ENCODE results near the gene DOCK9.

DOCK9 gene

GRCh38 chr13:98848746-98849145, 129.1 kb downstream of the DOCK9 start:
- no peak overlapping the region for H4K8ac ChIP-seq (ENCODE audit: low read length)
- H2BK12ac ChIP-seq (ENCODE audit: low read length in 2 of 2), result no peak overlapping the region
- no peak for DNase-seq
- no peak overlapping the region for H3K4me2 ChIP-seq (ENCODE audit: low read length, poor library complexity, severe bottlenecking)
- no peak overlapping the region for H2BK15ac ChIP-seq (ENCODE audit: low read depth, poor library complexity, severe bottlenecking)
- H3K27ac ChIP-seq (ENCODE audit: low read length, poor library complexity, severe bottlenecking), result no peak overlapping the region
- 96% methylated on average over 7 of the region's 7 CpGs for WGBS
- no peak overlapping the region for H2AK5ac ChIP-seq (ENCODE audit: low read length, severe bottlenecking)
- H3K79me1 ChIP-seq (replicated peaks; ENCODE audit: low read length, poor library complexity, severe bottlenecking), result no peaks in the 10 kb centered on the region
- H3K4me1 ChIP-seq (ENCODE audit: control insufficient read depth, insufficient read depth, low read depth, low read length), result no peaks in the 10 kb centered on the region
- H2AFZ ChIP-seq (ENCODE audit: low read depth, low read length), result no peak overlapping the region
- H3K27me3 ChIP-seq (ENCODE audit: control insufficient read depth in 1 of 2, insufficient read depth in 1 of 2, low read length in 2 of 2), result no peaks in the 10 kb centered on the region
- H3K14ac ChIP-seq (ENCODE audit: low read length in 2 of 2), result no peak overlapping the region
- H3K9ac ChIP-seq (ENCODE audit: low read length), result no peak overlapping the region
- no peak overlapping the region for H2BK5ac ChIP-seq (ENCODE audit: low read depth, low read length, poor library complexity, severe bottlenecking)
- H3K18ac ChIP-seq (ENCODE audit: low read depth in 1 of 2, low read length in 2 of 2), result no peak overlapping the region
- no peak overlapping the region for H3K23ac ChIP-seq (ENCODE audit: low read length in 2 of 2)
- H3K4me3 ChIP-seq (ENCODE audit: insufficient read depth in 1 of 2, low read depth in 1 of 2, low read length in 2 of 2), result no peak overlapping the region
- H3K9me3 ChIP-seq (ENCODE audit: control insufficient read depth, low read length), result no peaks in the 10 kb centered on the region
- peaks cover 11 to 24% of the 10 kb centered on the region in 2 experiments for H3K36me3 ChIP-seq (ENCODE audit: control insufficient read depth in 1 of 2, insufficient read depth in 2 of 2, low read depth in 1 of 2, low read length in 2 of 2)
- H3K4ac ChIP-seq (ENCODE audit: low read depth in 1 of 2, low read length in 2 of 2), result no peak overlapping the region
- no peak overlapping the region for H2BK120ac ChIP-seq (ENCODE audit: low read depth, low read length)
- no peak overlapping the region for H4K91ac ChIP-seq (ENCODE audit: low read length)

- no peak overlapping the region for H2BK120ac ChIP-seq (ENCODE audit: low read depth, low read length)
- peaks cover 11 to 21% of the 10 kb centered on the region in 2 experiments for H3K36me3 ChIP-seq (ENCODE audit: control insufficient read depth in 1 of 2, insufficient read depth in 2 of 2, low read depth in 1 of 2, low read length in 2 of 2)
- H3K18ac ChIP-seq (ENCODE audit: low read depth in 1 of 2, low read length in 2 of 2), result no peak overlapping the region
- H2BK5ac ChIP-seq (ENCODE audit: low read depth, low read length, poor library complexity, severe bottlenecking), result no peak overlapping the region
- no peak overlapping the region for H3K27ac ChIP-seq (ENCODE audit: low read length, poor library complexity, severe bottlenecking)
- no peak overlapping the region for H4K8ac ChIP-seq (ENCODE audit: low read length)
- H3K14ac ChIP-seq (ENCODE audit: low read length in 2 of 2), result no peak overlapping the region
- H3K9me3 ChIP-seq (ENCODE audit: control insufficient read depth, low read length), result no peaks in the 10 kb centered on the region
- no peak overlapping the region for H2AK5ac ChIP-seq (ENCODE audit: low read length, severe bottlenecking)
- no peak overlapping the region for H3K4ac ChIP-seq (ENCODE audit: low read depth in 1 of 2, low read length in 2 of 2)
- no peaks in the 10 kb centered on the region for H3K79me1 ChIP-seq (replicated peaks; ENCODE audit: low read length, poor library complexity, severe bottlenecking)
- WGBS, result 56% methylated on average over 5 of the region's 5 CpGs
- no peak overlapping the region for H3K9ac ChIP-seq (ENCODE audit: low read length)
- H3K27me3 ChIP-seq (ENCODE audit: control insufficient read depth in 1 of 2, insufficient read depth in 1 of 2, low read length in 2 of 2), result no peaks in the 10 kb centered on the region
- no peak overlapping the region for H3K4me3 ChIP-seq (ENCODE audit: insufficient read depth in 1 of 2, low read depth in 1 of 2, low read length in 2 of 2)
- H2BK12ac ChIP-seq (ENCODE audit: low read length in 2 of 2), result no peak overlapping the region
- no peak overlapping the region for H2BK15ac ChIP-seq (ENCODE audit: low read depth, poor library complexity, severe bottlenecking)
- no peak overlapping the region for H3K4me2 ChIP-seq (ENCODE audit: low read length, poor library complexity, severe bottlenecking)
- no peaks in the 10 kb centered on the region for H3K4me1 ChIP-seq (ENCODE audit: control insufficient read depth, insufficient read depth, low read depth, low read length)
- H3K23ac ChIP-seq (ENCODE audit: low read length in 2 of 2), result no peak overlapping the region
- no peak overlapping the region for H2AFZ ChIP-seq (ENCODE audit: low read depth, low read length)
- no peak for DNase-seq
- H4K91ac ChIP-seq (ENCODE audit: low read length), result no peak overlapping the region
These were observed 130.1 kb downstream of the DOCK9 start for GRCh38 chr13:98847780-98848179.

- Histone ChIP-seq H3K23ac (ENCODE audit: low read length in 2 of 2) (no peak overlapping the region), H4K8ac (ENCODE audit: low read length) (no peak overlapping the region), H3K27me3 (ENCODE audit: control insufficient read depth in 1 of 2, insufficient read depth in 1 of 2, low read length in 2 of 2) (no peaks in the 10 kb centered on the region), H4K91ac (ENCODE audit: low read length) (no peak overlapping the region), H3K36me3 (ENCODE audit: control insufficient read depth in 1 of 2, insufficient read depth in 2 of 2, low read depth in 1 of 2, low read length in 2 of 2) (peaks cover 11 to 21% of the 10 kb centered on the region in 2 experiments), H3K4me2 (ENCODE audit: low read length, poor library complexity, severe bottlenecking) (no peak overlapping the region), H2BK120ac (ENCODE audit: low read depth, low read length) (no peak overlapping the region), H3K27ac (ENCODE audit: low read length, poor library complexity, severe bottlenecking) (no peak overlapping the region), H2BK12ac (ENCODE audit: low read length in 2 of 2) (no peak overlapping the region), H2BK5ac (ENCODE audit: low read depth, low read length, poor library complexity, severe bottlenecking) (no peak overlapping the region), H2AFZ (ENCODE audit: low read depth, low read length) (no peak overlapping the region), H3K4me3 (ENCODE audit: insufficient read depth in 1 of 2, low read depth in 1 of 2, low read length in 2 of 2) (no peak overlapping the region), H3K4me1 (ENCODE audit: control insufficient read depth, insufficient read depth, low read depth, low read length) (no peaks in the 10 kb centered on the region), H3K79me1 (replicated peaks; ENCODE audit: low read length, poor library complexity, severe bottlenecking) (no peaks in the 10 kb centered on the region), H3K4ac (ENCODE audit: low read depth in 1 of 2, low read length in 2 of 2) (no peak overlapping the region), H2BK15ac (ENCODE audit: low read depth, poor library complexity, severe bottlenecking) (no peak overlapping the region), H3K18ac (ENCODE audit: low read depth in 1 of 2, low read length in 2 of 2) (no peak overlapping the region), H3K14ac (ENCODE audit: low read length in 2 of 2) (no peak overlapping the region), H2AK5ac (ENCODE audit: low read length, severe bottlenecking) (no peak overlapping the region), H3K9ac (ENCODE audit: low read length) (no peak overlapping the region), H3K9me3 (ENCODE audit: control insufficient read depth, low read length) (no peaks in the 10 kb centered on the region)
- DNase-seq, result no peak
- 94% methylated on average over 3 of the region's 4 CpGs for WGBS
These were observed 130.9 kb downstream of the DOCK9 start for GRCh38 chr13:98846986-98847385.

- Histone ChIP-seq H3K23ac (ENCODE audit: low read length in 2 of 2) (no peak overlapping the region), H2BK12ac (ENCODE audit: low read length in 2 of 2) (no peak overlapping the region), H3K27ac (ENCODE audit: low read length, poor library complexity, severe bottlenecking) (no peak overlapping the region), H2BK120ac (ENCODE audit: low read depth, low read length) (no peak overlapping the region), H3K4me2 (ENCODE audit: low read length, poor library complexity, severe bottlenecking) (no peak overlapping the region), H4K8ac (ENCODE audit: low read length) (no peak overlapping the region), H2BK5ac (ENCODE audit: low read depth, low read length, poor library complexity, severe bottlenecking) (no peak overlapping the region), H3K9me3 (ENCODE audit: control insufficient read depth, low read length) (no peaks in the 10 kb centered on the region), H3K4me1 (ENCODE audit: control insufficient read depth, insufficient read depth, low read depth, low read length) (no peaks in the 10 kb centered on the region), H3K9ac (ENCODE audit: low read length) (no peak overlapping the region), H2AFZ (ENCODE audit: low read depth, low read length) (no peak overlapping the region), H3K4ac (ENCODE audit: low read depth in 1 of 2, low read length in 2 of 2) (no peak overlapping the region), H3K4me3 (ENCODE audit: insufficient read depth in 1 of 2, low read depth in 1 of 2, low read length in 2 of 2) (no peak overlapping the region), H4K91ac (ENCODE audit: low read length) (no peak overlapping the region), H3K27me3 (ENCODE audit: control insufficient read depth in 1 of 2, insufficient read depth in 1 of 2, low read length in 2 of 2) (no peaks in the 10 kb centered on the region), H3K79me1 (replicated peaks; ENCODE audit: low read length, poor library complexity, severe bottlenecking) (no peaks in the 10 kb centered on the region), H2BK15ac (ENCODE audit: low read depth, poor library complexity, severe bottlenecking) (no peak overlapping the region), H2AK5ac (ENCODE audit: low read length, severe bottlenecking) (no peak overlapping the region), H3K14ac (ENCODE audit: low read length in 2 of 2) (no peak overlapping the region), H3K36me3 (ENCODE audit: control insufficient read depth in 1 of 2, insufficient read depth in 2 of 2, low read depth in 1 of 2, low read length in 2 of 2) (peaks cover 11 to 21% of the 10 kb centered on the region in 2 experiments), H3K18ac (ENCODE audit: low read depth in 1 of 2, low read length in 2 of 2) (no peak overlapping the region)
- WGBS, result 96% methylated on average over 5 of the region's 5 CpGs
- no peak for DNase-seq
These were observed 131.3 kb downstream of the DOCK9 start for GRCh38 chr13:98846521-98846920.

Measured in mesenchymal stem cell (in vitro differentiated cells and primary cell).